ENCODE data around the gene NOD2.

DNA sequence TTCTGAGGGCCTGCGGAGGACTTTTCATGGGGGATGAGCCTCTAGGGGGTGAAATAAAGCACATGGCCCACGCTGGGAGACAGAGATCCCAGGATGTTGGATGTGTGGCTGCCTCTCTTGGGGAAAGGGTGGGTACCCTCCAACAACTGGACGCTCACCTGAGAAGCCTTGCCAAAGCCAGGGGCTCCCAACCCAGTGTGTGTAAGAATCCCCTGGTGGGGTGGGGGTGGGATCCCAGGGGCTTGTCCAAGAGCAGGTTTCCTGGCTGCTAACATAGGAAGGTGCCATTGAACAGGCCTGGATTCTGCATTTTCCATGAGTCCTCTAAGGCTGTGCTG is 12.9 kb upstream of the NOD2 start:
- TF ChIP-seq, protein P1, sequence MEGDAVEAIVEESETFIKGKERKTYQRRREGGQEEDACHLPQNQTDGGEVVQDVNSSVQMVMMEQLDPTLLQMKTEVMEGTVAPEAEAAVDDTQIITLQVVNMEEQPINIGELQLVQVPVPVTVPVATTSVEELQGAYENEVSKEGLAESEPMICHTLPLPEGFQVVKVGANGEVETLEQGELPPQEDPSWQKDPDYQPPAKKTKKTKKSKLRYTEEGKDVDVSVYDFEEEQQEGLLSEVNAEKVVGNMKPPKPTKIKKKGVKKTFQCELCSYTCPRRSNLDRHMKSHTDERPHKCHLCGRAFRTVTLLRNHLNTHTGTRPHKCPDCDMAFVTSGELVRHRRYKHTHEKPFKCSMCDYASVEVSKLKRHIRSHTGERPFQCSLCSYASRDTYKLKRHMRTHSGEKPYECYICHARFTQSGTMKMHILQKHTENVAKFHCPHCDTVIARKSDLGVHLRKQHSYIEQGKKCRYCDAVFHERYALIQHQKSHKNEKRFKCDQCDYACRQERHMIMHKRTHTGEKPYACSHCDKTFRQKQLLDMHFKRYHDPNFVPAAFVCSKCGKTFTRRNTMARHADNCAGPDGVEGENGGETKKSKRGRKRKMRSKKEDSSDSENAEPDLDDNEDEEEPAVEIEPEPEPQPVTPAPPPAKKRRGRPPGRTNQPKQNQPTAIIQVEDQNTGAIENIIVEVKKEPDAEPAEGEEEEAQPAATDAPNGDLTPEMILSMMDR (IDR thresholded peaks at IDR 0.05) = no peak
- TF ChIP-seq POLR2A (IDR thresholded peaks at IDR 0.05) = no peak
